ENCODE measurements around the gene DLGAP3.

DNA sequence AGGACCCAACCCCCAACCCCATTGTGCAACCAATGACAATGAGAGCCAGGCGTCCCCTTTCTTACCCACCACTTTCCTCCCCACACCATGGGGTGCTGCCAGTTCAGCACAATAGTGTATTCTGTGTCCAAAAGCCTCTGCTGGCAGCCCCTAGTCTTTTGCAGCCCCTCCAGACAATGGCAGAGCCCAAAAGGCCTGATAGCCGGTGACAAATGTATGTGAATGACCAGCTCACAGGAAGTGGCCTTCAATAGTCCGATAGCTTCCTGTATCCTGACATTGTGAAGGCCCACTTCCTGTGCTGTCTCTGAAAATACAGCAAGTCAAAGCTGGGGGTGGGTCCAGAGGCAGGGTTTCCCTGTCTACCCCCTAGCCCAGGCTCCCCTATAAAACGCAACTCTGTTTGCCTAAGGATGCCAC is 86.5 kb downstream of the DLGAP3 start:
- TF ChIP-seq CTCF (IDR thresholded peaks at IDR 0.05) (no peak), POLR2A (IDR thresholded peaks at IDR 0.05) (no peak), POLR2AphosphoS5 (IDR thresholded peaks at IDR 0.05) (no peak)

Data from prostate gland (tissue), 2 donors.